ENCODE results near the gene GRK3. TPM values are rescaled to one million over a fixed set of nuclear protein-coding genes. Genes with fewer than 3 reads are reported as not detected.

The GRK3 gene
- total RNA-seq, 1 experiment from 2014 or later, result 14.6 TPM

DNA sequence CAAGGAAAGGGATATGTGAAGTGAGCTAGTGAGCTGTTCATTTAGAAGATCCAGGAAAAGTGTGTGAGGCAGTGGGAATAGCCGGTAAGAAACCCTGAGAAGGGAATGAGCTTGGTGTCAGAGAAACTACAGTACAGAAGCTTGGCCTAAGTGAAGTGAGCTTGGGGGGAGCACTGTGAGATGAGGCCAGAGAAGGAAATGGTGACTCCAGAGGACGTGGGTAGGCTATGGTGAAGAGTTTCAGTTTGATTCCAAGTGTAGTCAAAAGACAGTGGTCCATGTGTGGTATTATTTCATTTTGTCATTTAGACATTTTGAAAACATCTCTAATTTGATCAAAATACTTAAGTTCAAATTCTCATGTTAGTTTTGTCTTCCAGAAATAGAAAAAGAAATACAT is 77.2 kb downstream of the GRK3 start:
- Histone ChIP-seq H3K27me3 (ENCODE audit: insufficient read depth, low read length) (no peaks in the 10 kb centered on the region), H3K9ac (ENCODE audit: low read length) (no peak overlapping the region), H3K4me1 (ENCODE audit: control insufficient read depth in 1 of 2, insufficient read depth in 2 of 2, low read length in 2 of 2) (peaks cover 3 to 13% of the 10 kb centered on the region in 2 experiments; a peak in 1 of 4 replicates), H3K79me2 (ENCODE audit: insufficient read depth, low read length) (no peaks in the 10 kb centered on the region), H4K20me1 (ENCODE audit: insufficient read depth) (no peaks in the 10 kb centered on the region), H3K9me3 (ENCODE audit: control insufficient read depth in 1 of 2, insufficient read depth in 1 of 2, low read depth in 1 of 2, low read length in 2 of 2) (no peaks in the 10 kb centered on the region), H3K27ac (ENCODE audit: low read depth, low read length) (no peak overlapping the region), H3K4me2 (ENCODE audit: low read length) (no peak overlapping the region), H2AFZ (ENCODE audit: low read depth, low read length, poor library complexity, severe bottlenecking) (no peak overlapping the region), H3K9me2 (ENCODE audit: insufficient read depth) (no peaks in the 10 kb centered on the region), H3K4me3 (replicated peaks in 1 of 2; ENCODE audit: low read depth in 1 of 2, low read length in 2 of 2) (no peak overlapping the region), H3K36me3 (ENCODE audit: control insufficient read depth in 1 of 2, insufficient read depth in 2 of 2, low read length in 2 of 2) (no peaks in the 10 kb centered on the region)
- intact Hi-C loops (cut with micrococcal nuclease), result no loop called here
- no peak for TF ChIP-seq POLR2AphosphoS5 (IDR thresholded peaks at IDR 0.05; ENCODE audit: low read depth, low read length)
- TF ChIP-seq SRF (IDR thresholded peaks at IDR 0.05; ENCODE audit: low read depth), result no peak
- no peak for TF ChIP-seq REST (IDR thresholded peaks at IDR 0.05; ENCODE audit: low read depth)
- no peak for TF ChIP-seq ELF1 (IDR thresholded peaks at IDR 0.05; ENCODE audit: borderline replicate concordance, low read depth)
- TF ChIP-seq ZFX (IDR thresholded peaks at IDR 0.05), result no peak
- TF ChIP-seq, protein P1, sequence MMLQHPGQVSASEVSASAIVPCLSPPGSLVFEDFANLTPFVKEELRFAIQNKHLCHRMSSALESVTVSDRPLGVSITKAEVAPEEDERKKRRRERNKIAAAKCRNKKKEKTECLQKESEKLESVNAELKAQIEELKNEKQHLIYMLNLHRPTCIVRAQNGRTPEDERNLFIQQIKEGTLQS (IDR thresholded peaks at IDR 0.05), result no peak
- no peak for TF ChIP-seq RAD21 (IDR thresholded peaks at IDR 0.05; ENCODE audit: low read depth)
- CTCF ChIA-PET, result no interaction called here
- RAD21 ChIA-PET (ENCODE audit: low non-redundant PET in 1 of 2, low total read pairs in 2 of 2, uncharacterized antibody in 2 of 2, unreplicated experiment in 2 of 2), result no interaction called here
- no peak for ATAC-seq
- no peak for DNase-seq (ENCODE audit: low read depth, low spot score)
- POLR2A ChIA-PET, result no interaction called here
- BruUV-seq (replicated peaks), result no TSS peak
